B cell (primary cell): ENCODE data around the gene AGXT. TPM values are rescaled to one million over a fixed set of nuclear protein-coding genes. Genes with fewer than 3 reads are reported as not detected.

ENCODE experiments used
- ATAC-seq: fragments of 200-7000 bp; cut with Tn5 transposase; one replicate; pipeline ENCODE4 v1.10.0; 2021; ENCODE audit warnings: low read depth, mild to moderate bottlenecking, moderate number of reproducible peaks, moderate library complexity
- CTCF ChIA-PET: fragments of 350-600 bp; sonication (Branson Sonifier 250); formaldehyde crosslinking; loops from one replicate; lab custom pipeline; 2021; ENCODE audit warnings: antibody characterized with exemption, inconsistent platforms; lab: Charles Lee
- POLR2A ChIA-PET: fragments of 350-600 bp; sonication (Branson Sonifier 250); formaldehyde crosslinking; loops from one replicate; lab custom pipeline; 2021; ENCODE audit warnings: antibody characterized with exemption; lab: Charles Lee
- DNase-seq: peaks from one replicate; pipeline ENCODE4 v3.0.0; 2013
- H2AFZ ChIP-seq: 2 replicates; pipeline ENCODE4 v1.6.1; 2012; ENCODE audit warnings: mild to moderate bottlenecking, low read depth, low read length; ENCODE audit not compliant: insufficient read depth, poor library complexity, severe bottlenecking
- H3K27ac ChIP-seq, 2 donors: 1 replicate in 1 of 2; 2 replicates in 1 of 2; pipeline ENCODE4 v1.5.1; 2012 to 2013; ENCODE audit warnings: low read length in 2 of 2, mild to moderate bottlenecking in 2 of 2, moderate library complexity in 1 of 2
- H3K27me3 ChIP-seq, 4 experiments: fragments of 200-600 bp in 1 of 4; sonication (generic) in 1 of 4; replicated peaks in 1 of 4; 1 replicate in 2 of 4; 2 replicates in 2 of 4; pipeline versions ENCODE4 v1.6.1 to v1.7.0; 2013 to 2016; ENCODE audit warnings: low read length in 3 of 4, mild to moderate bottlenecking in 2 of 4, mixed read lengths in 1 of 4, moderate library complexity in 1 of 4; ENCODE audit not compliant: insufficient read depth in 4 of 4, control insufficient read depth in 3 of 4; ENCODE audit errors: control extremely low read depth in 1 of 4
- H3K36me3 ChIP-seq, 2 experiments: replicated peaks in 1 of 2; 1 replicate in 1 of 2; 2 replicates in 1 of 2; pipeline versions ENCODE4 v1.6.1 to v1.7.1; 2013; ENCODE audit warnings: low read length in 1 of 2; ENCODE audit not compliant: insufficient read depth in 2 of 2, control insufficient read depth in 1 of 2; ENCODE audit errors: control extremely low read depth in 1 of 2, extremely low read depth in 1 of 2
- H3K4me1 ChIP-seq, 2 donors: fragments of 200-600 bp in 1 of 2; sonication (generic) in 1 of 2; 1 replicate in 1 of 2; 2 replicates in 1 of 2; pipeline versions ENCODE4 v1.5.1 to v1.6.1; 2013 to 2017; ENCODE audit warnings: low read length in 2 of 2; ENCODE audit not compliant: control insufficient read depth in 2 of 2, insufficient read depth in 2 of 2
- H3K4me2 ChIP-seq: replicated peaks from 2 replicates; pipeline ENCODE3; 2012; ENCODE audit warnings: mild to moderate bottlenecking, low read depth, low read length; ENCODE audit not compliant: poor library complexity, severe bottlenecking
- H3K4me3 ChIP-seq, 5 experiments: fragments of 200-600 bp in 1 of 5; sonication (generic) in 1 of 5; 1 replicate in 3 of 5; 2 replicates in 2 of 5; pipeline versions ENCODE4 v1.5.1 to v1.7.0; 2011 to 2016; ENCODE audit warnings: low read length in 4 of 5, mild to moderate bottlenecking in 4 of 5, low read depth in 2 of 5, control low read depth in 1 of 5, moderate library complexity in 1 of 5; ENCODE audit not compliant: insufficient read depth in 1 of 5; ENCODE audit errors: control extremely low read depth in 1 of 5, extremely low read depth in 1 of 5
- H3K79me2 ChIP-seq: fragments of 200-600 bp; sonication (generic); one replicate; pipeline ENCODE4 v1.6.0; 2016; ENCODE audit warnings: low read length; ENCODE audit not compliant: control insufficient read depth, insufficient read depth
- H3K9ac ChIP-seq: fragments of 200-600 bp; sonication (generic); 2 replicates; pipeline ENCODE4 v1.6.1; 2017; ENCODE audit warnings: mild to moderate bottlenecking, low read length, moderate library complexity
- H3K9me3 ChIP-seq, 3 donors: one replicate each; pipeline versions ENCODE4 v1.6.1 to v1.7.1; 2013; ENCODE audit warnings: low read length in 2 of 3; ENCODE audit not compliant: control insufficient read depth in 2 of 3, insufficient read depth in 1 of 3; ENCODE audit errors: control extremely low read depth in 1 of 3
- H4K20me1 ChIP-seq: 2 replicates; pipeline ENCODE4 v1.6.0; 2012; ENCODE audit warnings: mild to moderate bottlenecking, low read length; ENCODE audit not compliant: insufficient read depth, control insufficient read depth, poor library complexity, severe bottlenecking
- H3K27ac Mint-ChIP-seq: one replicate; pipeline ENCODE4 v1.8.0; 2021; ENCODE audit warnings: mixed read lengths
- H3K27me3 Mint-ChIP-seq: one replicate; pipeline ENCODE4 v1.8.0; 2021; ENCODE audit warnings: mixed read lengths
- H3K4me1 Mint-ChIP-seq: one replicate; pipeline ENCODE4 v1.8.0; 2021; ENCODE audit warnings: mixed read lengths
- H3K4me3 Mint-ChIP-seq: one replicate; pipeline ENCODE4 v1.8.0; 2021; ENCODE audit warnings: mixed read lengths
- H3K9me3 Mint-ChIP-seq: one replicate; pipeline ENCODE4 v1.8.0; 2022; ENCODE audit warnings: mixed read lengths; ENCODE audit not compliant: insufficient read depth
- EZH2 ChIP-seq: IDR thresholded peaks from 2 replicates; pipeline ENCODE4 v1.6.1; 2012; ENCODE audit warnings: borderline replicate concordance, low read depth, mild to moderate bottlenecking, moderate library complexity, low read length; ENCODE audit not compliant: insufficient read depth, poor library complexity, severe bottlenecking
- WGBS: methylation state at CpG from one replicate; pipeline ENCODE4 v1.1.5; 2013; ENCODE audit warnings: missing lambda C conversion rate; ENCODE audit not compliant: insufficient coverage; 5-methylcytosine and 5-hydroxymethylcytosine counted together
- intact Hi-C: fragments of 100-400 bp; cut with micrococcal nuclease; formaldehyde crosslinking; loops from one replicate; pipeline ENCODE4 v1.10.0; 2022
- polyA plus RNA-seq: library from polyadenylated mRNA; depleted of rRNA; stranded (reverse); fragments of >200 nt; gene quantifications from 2 replicates; pipeline ENCODE4 v1.2.3, GENCODE V29; 2012
- total RNA-seq, 2 donors: library from RNA; stranded (reverse); fragments of 120-200 nt in 1 of 2; gene quantifications; 1 replicate in 1 of 2; 2 replicates in 1 of 2; pipeline versions ENCODE4 v1.2.3 to v1.2.4, GENCODE V29; 2013 to 2022
- TF ChIP-seq, protein P1 (sequence below): fragments of 200-600 bp; IDR thresholded peaks from one replicate; pipeline ENCODE4 v1.8.0; 2022; ENCODE audit warnings: antibody characterized with exemption, mild to moderate bottlenecking

Gene AGXT
- total and polyA plus RNA-seq, 2 donors (not counting 1 experiment from before 2014, with no cell fraction given) = not detected

DNA sequence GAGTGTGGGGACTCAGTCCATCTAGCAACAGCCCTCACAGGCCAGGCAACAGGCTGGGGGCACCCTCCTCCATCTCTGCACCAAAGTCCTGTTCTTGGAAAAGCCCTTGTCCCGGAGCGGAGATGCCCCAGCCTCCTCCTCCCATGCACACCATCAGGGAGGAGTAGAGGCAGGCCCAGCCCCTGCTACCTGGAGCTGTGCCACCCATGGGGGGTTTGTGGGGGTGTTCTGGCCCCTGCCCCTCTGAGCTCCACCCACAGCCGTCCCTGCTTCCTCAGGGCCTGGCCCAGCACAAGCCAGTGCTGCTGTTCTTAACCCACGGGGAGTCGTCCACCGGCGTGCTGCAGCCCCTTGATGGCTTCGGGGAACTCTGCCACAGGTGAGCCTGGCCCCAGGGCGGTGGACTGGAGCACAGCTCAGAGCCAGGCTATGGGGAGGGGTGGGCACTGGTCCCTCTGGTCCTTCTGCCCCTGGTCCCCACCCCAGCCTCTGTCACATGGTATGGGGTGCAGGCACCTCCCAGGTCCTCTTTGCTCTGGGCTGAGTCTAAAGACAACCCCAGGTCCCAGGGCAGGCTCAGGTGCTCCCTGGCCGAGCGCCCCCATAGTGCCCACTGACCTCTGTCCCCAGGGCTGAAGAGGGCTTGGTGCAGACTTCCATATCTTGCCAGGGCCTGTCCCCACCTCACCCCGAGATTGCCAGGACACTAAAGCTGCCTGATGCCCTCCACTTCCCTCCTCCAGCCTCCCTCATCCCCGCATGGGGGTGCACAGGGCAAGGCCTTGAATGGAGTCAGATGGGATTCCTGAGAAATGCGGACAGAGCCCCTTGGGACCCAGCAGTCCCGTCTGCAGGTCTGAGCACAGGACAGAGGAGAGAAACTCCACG, 2.7 kb downstream of the AGXT start:
- CTCF ChIA-PET = no interaction called here
- DNase-seq = no peak
- TF ChIP-seq, protein P1, sequence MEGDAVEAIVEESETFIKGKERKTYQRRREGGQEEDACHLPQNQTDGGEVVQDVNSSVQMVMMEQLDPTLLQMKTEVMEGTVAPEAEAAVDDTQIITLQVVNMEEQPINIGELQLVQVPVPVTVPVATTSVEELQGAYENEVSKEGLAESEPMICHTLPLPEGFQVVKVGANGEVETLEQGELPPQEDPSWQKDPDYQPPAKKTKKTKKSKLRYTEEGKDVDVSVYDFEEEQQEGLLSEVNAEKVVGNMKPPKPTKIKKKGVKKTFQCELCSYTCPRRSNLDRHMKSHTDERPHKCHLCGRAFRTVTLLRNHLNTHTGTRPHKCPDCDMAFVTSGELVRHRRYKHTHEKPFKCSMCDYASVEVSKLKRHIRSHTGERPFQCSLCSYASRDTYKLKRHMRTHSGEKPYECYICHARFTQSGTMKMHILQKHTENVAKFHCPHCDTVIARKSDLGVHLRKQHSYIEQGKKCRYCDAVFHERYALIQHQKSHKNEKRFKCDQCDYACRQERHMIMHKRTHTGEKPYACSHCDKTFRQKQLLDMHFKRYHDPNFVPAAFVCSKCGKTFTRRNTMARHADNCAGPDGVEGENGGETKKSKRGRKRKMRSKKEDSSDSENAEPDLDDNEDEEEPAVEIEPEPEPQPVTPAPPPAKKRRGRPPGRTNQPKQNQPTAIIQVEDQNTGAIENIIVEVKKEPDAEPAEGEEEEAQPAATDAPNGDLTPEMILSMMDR = no peak
- no peak for TF ChIP-seq EZH2

More for the DNA sequence above, 2.7 kb downstream of the AGXT start:
- Histone ChIP-seq H4K20me1 (no peaks in the 10 kb centered on the region), H3K27me3 (no peaks in the 10 kb centered on the region), H3K79me2 (no peaks in the 10 kb centered on the region), H3K9ac (no peak overlapping the region), H2AFZ (no peak overlapping the region), H3K4me2 (no peak overlapping the region), H3K9me3 (no peaks in the 10 kb centered on the region), H3K36me3 (no peaks in the 10 kb centered on the region), H3K27ac (no peak overlapping the region), H3K4me3 (no peak overlapping the region), H3K4me1 (no peaks in the 10 kb centered on the region)
- Mint-ChIP-seq H3K27ac (no peak overlapping the region), H3K27me3 (peaks cover 8% of the 10 kb centered on the region), H3K4me3 (no peak overlapping the region), H3K9me3 (no peaks in the 10 kb centered on the region), H3K4me1 (no peaks in the 10 kb centered on the region)
- ATAC-seq = no peak
- intact Hi-C loops = no loop called here
- whole genome bisulfite sequencing = 87% methylated on average over 14 of the region's 16 CpGs
- POLR2A ChIA-PET = no interaction called here
